ENCODE measurements around the gene BTNL2.
"Not testable (repeated sequence)": the region's sequence is repeated elsewhere in the genome, so short reads cannot be mapped to it uniquely, and the experiment has no call there.

The BTNL2 gene

GRCh38 chr6:32375739-32376529 lies 31.0 kb downstream of the BTNL2 start:
- no peak for TF ChIP-seq CTCF (conservative IDR thresholded peaks at IDR 0.05)
- H3K27ac ChIP-seq, result no peak overlapping the region

DNA sequence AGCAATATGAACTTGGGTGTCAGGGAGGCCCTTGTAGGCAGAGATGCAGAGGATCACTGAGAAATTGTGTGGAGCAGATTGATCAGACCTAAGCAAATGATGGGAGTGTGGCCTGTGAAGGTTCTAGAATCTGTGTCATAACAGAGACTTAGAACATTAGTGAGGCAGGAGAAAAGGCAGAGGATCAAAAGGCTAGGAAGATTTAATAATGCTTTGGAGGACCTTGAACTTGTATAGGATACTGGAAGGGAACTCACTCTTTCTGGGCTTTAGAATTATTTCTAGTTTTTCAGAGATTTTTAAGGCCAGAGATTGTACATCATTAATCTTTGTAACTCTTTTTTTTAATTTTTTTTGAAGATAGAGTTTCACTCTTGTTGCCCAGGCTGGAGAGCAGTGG lies 35.2 kb downstream of the BTNL2 start, which contains the start of gene TSBP1:
TSS of gene TSBP1 (minus strand) at position 101 of the 400 bp plus-strand sequence. CDS start 197 bp downstream, outside the sequence.
- TF ChIP-seq CTCF (conservative IDR thresholded peaks at IDR 0.05), result no peak
- H3K27ac ChIP-seq, result no peak within 1 kb of the TSS

DNA sequence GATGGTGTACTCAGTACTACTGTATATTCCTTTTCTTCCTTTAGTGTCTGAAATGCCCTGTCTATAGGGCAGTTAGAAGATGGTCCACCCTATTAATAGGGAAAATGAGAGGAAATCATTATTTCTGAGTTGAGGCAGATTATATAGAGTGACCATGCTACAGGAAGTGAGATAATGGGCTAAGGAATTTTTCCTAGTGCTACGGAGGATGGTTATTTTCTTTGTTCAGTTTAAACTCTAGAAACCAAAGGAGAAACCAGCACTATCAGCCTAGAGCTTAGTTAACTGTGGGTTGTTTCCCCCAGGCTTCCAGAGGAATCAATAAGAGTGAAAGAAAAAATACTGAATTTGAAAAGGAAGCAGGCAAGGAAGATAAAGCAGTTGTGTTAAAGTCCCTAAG lies 35.8 kb downstream of the BTNL2 start:
- no peak overlapping the region for H3K27ac ChIP-seq
- TF ChIP-seq CTCF (conservative IDR thresholded peaks at IDR 0.05), result no peak

DNA sequence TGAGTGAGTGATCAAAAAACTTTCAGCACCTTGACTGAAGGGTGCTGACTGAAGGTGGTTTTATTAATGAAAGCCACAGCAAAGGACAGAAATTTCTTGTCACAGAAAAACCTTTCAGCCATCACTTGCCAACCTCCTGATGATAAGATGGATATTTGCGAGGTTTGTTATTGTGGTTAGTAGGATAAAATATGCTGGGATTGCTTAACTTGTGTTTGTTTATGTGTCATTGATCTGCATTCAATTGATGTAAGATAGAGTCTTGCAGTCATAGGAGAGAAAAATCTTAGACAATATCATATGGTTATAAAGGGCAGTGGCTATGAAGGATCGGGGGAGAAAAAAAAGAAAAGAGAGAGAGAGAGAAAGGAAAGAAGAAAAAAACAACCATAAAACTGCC lies 36.5 kb downstream of the BTNL2 start:
- no peak for TF ChIP-seq CTCF (conservative IDR thresholded peaks at IDR 0.05)
- H3K27ac ChIP-seq, result no peak overlapping the region

GRCh38 chr6:32369660-32370059 lies 37.3 kb downstream of the BTNL2 start:
- TF ChIP-seq CTCF (conservative IDR thresholded peaks at IDR 0.05), result no peak
- H3K27ac ChIP-seq, result no peak overlapping the region

DNA sequence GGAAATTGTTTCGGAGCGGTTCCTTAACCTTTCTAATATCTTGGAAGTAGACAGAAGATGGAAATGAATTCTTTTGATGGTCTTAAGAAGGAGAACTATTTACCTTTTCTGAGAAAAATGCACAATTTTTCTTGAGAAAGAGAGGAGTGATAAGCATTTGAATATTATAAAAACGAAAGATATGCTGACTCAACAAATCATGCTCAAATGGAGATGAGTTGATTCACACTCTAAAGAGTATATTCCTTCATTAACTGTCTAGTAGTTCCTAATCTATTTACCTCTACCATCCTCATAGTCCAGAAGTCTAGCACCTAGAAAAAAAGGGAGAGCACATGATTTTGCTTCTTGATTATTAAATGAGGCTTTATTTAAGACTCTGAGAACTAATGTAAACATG lies 39.3 kb downstream of the BTNL2 start:
- H3K27ac ChIP-seq, result no peak overlapping the region

GRCh38 chr6:32359225-32359624 lies 47.8 kb downstream of the BTNL2 start:
- H3K27ac ChIP-seq, result not testable (repeated sequence)

More for the DNA sequence above, 39.3 kb downstream of the BTNL2 start:
- no peak for TF ChIP-seq CTCF (conservative IDR thresholded peaks at IDR 0.05)

- H3K27ac ChIP-seq, result not testable (repeated sequence)
Measured at GRCh38 chr6:32358548-32358947, 48.4 kb downstream of the BTNL2 start.

All from VCaP (cell line).